ENCODE measurements around the gene FAM216A.

- no peak for TF ChIP-seq CTCF (IDR thresholded peaks at IDR 0.05 in 4 of 5, conservative IDR thresholded peaks at IDR 0.05 in 1 of 5)
- TF ChIP-seq POLR2A (IDR thresholded peaks at IDR 0.05), result peak; percentile 24 to 88
These were observed at the start of gene FAM216A, which contains the start of gene GPN3 for GRCh38 chr12:110468214-110469048.

All from gastrocnemius medialis (tissue), 4 donors.